Neutrophil (primary cell): Measurements from ENCODE around the gene MSL2.
"Not testable (repeated sequence)": the region's sequence is repeated elsewhere in the genome, so short reads cannot be mapped to it uniquely, and the experiment has no call there.

Experiments
- H3K27ac ChIP-seq: fragments of 200-600 bp; sonication (generic); 2 replicates; pipeline ENCODE4 v1.5.1; 2016; ENCODE audit warnings: mild to moderate bottlenecking, moderate library complexity
- H3K27me3 ChIP-seq: fragments of 200-600 bp; sonication (generic); 2 replicates; pipeline ENCODE4 v1.6.0; 2016; ENCODE audit warnings: mild to moderate bottlenecking
- H3K36me3 ChIP-seq: fragments of 200-600 bp; sonication (generic); 2 replicates; pipeline ENCODE4 v1.5.1; 2017
- H3K4me1 ChIP-seq, 2 experiments: fragments of 200-600 bp in 1 of 2; sonication (generic) in 1 of 2; 1 replicate in 1 of 2; 2 replicates in 1 of 2; pipeline versions ENCODE4 v1.5.1 to v1.6.1; 2013 to 2016; ENCODE audit warnings: low read depth in 1 of 2, low read length in 1 of 2, mild to moderate bottlenecking in 1 of 2, moderate library complexity in 1 of 2; ENCODE audit not compliant: control insufficient read depth in 1 of 2, insufficient read depth in 1 of 2
- H3K4me3 ChIP-seq, 2 experiments: fragments of 200-600 bp in 1 of 2; sonication (generic) in 1 of 2; 1 replicate in 1 of 2; 2 replicates in 1 of 2; pipeline ENCODE4 v1.5.1; 2013 to 2016; ENCODE audit warnings: low read depth in 1 of 2, low read length in 1 of 2, mild to moderate bottlenecking in 1 of 2, moderate library complexity in 1 of 2
- H3K9me3 ChIP-seq: fragments of 200-600 bp; sonication (generic); 2 replicates; pipeline ENCODE4 v1.5.1; 2016
- CTCF ChIP-seq: fragments of 200-600 bp; sonication (generic); IDR thresholded peaks from 2 replicates; pipeline ENCODE4 v1.5.1; 2016; ENCODE audit warnings: antibody characterized with exemption

MSL2 gene

GRCh38 chr3:136235545-136235944 lies 39.4 kb upstream of the MSL2 start:
- H3K4me3 ChIP-seq, result no peak overlapping the region
- TF ChIP-seq CTCF, result no peak
- H3K27ac ChIP-seq, result no peak overlapping the region
- no peaks in the 10 kb centered on the region for H3K36me3 ChIP-seq
- no peaks in the 10 kb centered on the region for H3K27me3 ChIP-seq
- no peaks in the 10 kb centered on the region for H3K9me3 ChIP-seq
- no peaks in the 10 kb centered on the region for H3K4me1 ChIP-seq

- H3K4me3 ChIP-seq, result no peak overlapping the region
- no peaks in the 10 kb centered on the region for H3K36me3 ChIP-seq
- no peak overlapping the region for H3K27ac ChIP-seq
- H3K9me3 ChIP-seq, result no peaks in the 10 kb centered on the region
- H3K4me1 ChIP-seq, result no peaks in the 10 kb centered on the region
- no peak for TF ChIP-seq CTCF
- H3K27me3 ChIP-seq, result no peaks in the 10 kb centered on the region
Observed at GRCh38 chr3:136232413-136232812, 36.3 kb upstream of the MSL2 start.

- H3K9me3 ChIP-seq, result not testable (repeated sequence)
Observed at GRCh38 chr3:136222746-136223145, 26.6 kb upstream of the MSL2 start.

GRCh38 chr3:136211547-136211946 lies 15.4 kb upstream of the MSL2 start:
- Histone ChIP-seq H3K36me3 (no peaks in the 10 kb centered on the region), H3K9me3 (no peaks in the 10 kb centered on the region), H3K4me1 (no peaks in the 10 kb centered on the region), H3K27me3 (no peaks in the 10 kb centered on the region), H3K27ac (no peak overlapping the region), H3K4me3 (no peak overlapping the region)
- TF ChIP-seq CTCF, result no peak

More at GRCh38 chr3:136222746-136223145, 26.6 kb upstream of the MSL2 start:
- H3K4me1 ChIP-seq, H3K27me3 ChIP-seq, H3K36me3 ChIP-seq, H3K27ac ChIP-seq, H3K4me3 ChIP-seq: not testable (repeated sequence)

GRCh38 chr3:136209921-136210320 lies 13.8 kb upstream of the MSL2 start:
- TF ChIP-seq CTCF, result no peak
- H3K36me3 ChIP-seq, result no peaks in the 10 kb centered on the region
- no peaks in the 10 kb centered on the region for H3K9me3 ChIP-seq
- no peaks in the 10 kb centered on the region for H3K4me1 ChIP-seq
- H3K4me3 ChIP-seq, result no peak overlapping the region
- no peak overlapping the region for H3K27ac ChIP-seq
- no peaks in the 10 kb centered on the region for H3K27me3 ChIP-seq

- Histone ChIP-seq H3K27ac (no peak overlapping the region), H3K4me1 (no peaks in the 10 kb centered on the region), H3K36me3 (no peaks in the 10 kb centered on the region), H3K4me3 (no peak overlapping the region), H3K27me3 (no peaks in the 10 kb centered on the region), H3K9me3 (no peaks in the 10 kb centered on the region)
- TF ChIP-seq CTCF, result no peak
Observed at GRCh38 chr3:136207489-136208115, 11.5 kb upstream of the MSL2 start.

- peaks cover 13 to 18% of the 10 kb centered on the region in 2 experiments for H3K4me1 ChIP-seq
- H3K27me3 ChIP-seq, H3K4me3 ChIP-seq, H3K36me3 ChIP-seq, H3K9me3 ChIP-seq, H3K27ac ChIP-seq: not testable (repeated sequence)
Observed at GRCh38 chr3:136199219-136199618, 3.1 kb upstream of the MSL2 start.

GRCh38 chr3:136198462-136199078 lies 2.4 kb upstream of the MSL2 start:
- H3K4me1 ChIP-seq, result peaks cover 13 to 24% of the 10 kb centered on the region in 2 experiments
- not testable (repeated sequence) for H3K27ac ChIP-seq, H3K9me3 ChIP-seq, H3K36me3 ChIP-seq, H3K4me3 ChIP-seq, H3K27me3 ChIP-seq
